Ectodermal cell (in vitro differentiated cells): ENCODE measurements around the gene GPRASP2. TPM values are rescaled to one million over a fixed set of nuclear protein-coding genes. Genes with fewer than 3 reads are reported as not detected.
"Not testable (repeated sequence)": the region's sequence is repeated elsewhere in the genome, so short reads cannot be mapped to it uniquely, and the experiment has no call there.

ENCODE experiments used
- H3K27ac ChIP-seq: 2 replicates; pipeline ENCODE4 v1.7.0; 2013; ENCODE audit warnings: mild to moderate bottlenecking, low read depth, low read length; ENCODE audit not compliant: insufficient read depth, poor library complexity, severe bottlenecking
- H3K27me3 ChIP-seq: 2 replicates; pipeline ENCODE4 v1.7.0; 2013; ENCODE audit warnings: mild to moderate bottlenecking, low read length; ENCODE audit not compliant: insufficient read depth, control insufficient read depth, poor library complexity, severe bottlenecking
- H3K36me3 ChIP-seq: one replicate; pipeline ENCODE4 v1.7.0; 2013; ENCODE audit warnings: low read length; ENCODE audit not compliant: control insufficient read depth, insufficient read depth
- H3K4me1 ChIP-seq: one replicate; pipeline ENCODE4 v1.7.0; 2013; ENCODE audit warnings: low read length; ENCODE audit not compliant: control insufficient read depth, insufficient read depth
- H3K4me3 ChIP-seq: 2 replicates; pipeline ENCODE4 v1.7.0; 2013; ENCODE audit warnings: low read depth, low read length, control low read depth; ENCODE audit not compliant: insufficient read depth
- H3K9me3 ChIP-seq: 2 replicates; pipeline ENCODE4 v1.7.0; 2013; ENCODE audit warnings: mild to moderate bottlenecking, low read length, moderate library complexity; ENCODE audit not compliant: control insufficient read depth
- WGBS, 2 experiments: methylation state at CpG; one replicate each; pipeline ENCODE4 v1.1.7; 2013; ENCODE audit warnings: missing lambda C conversion rate in 2 of 2; 5-methylcytosine and 5-hydroxymethylcytosine counted together
- polyA plus RNA-seq, 4 experiments: library from polyadenylated mRNA; stranded (reverse); fragments of 50-300 nt; gene quantifications; one replicate each; pipeline ENCODE4 v1.2.3, GENCODE V29; 2013

Gene GPRASP2
- 22.9 TPM for polyA plus RNA-seq (2013, experiment 1 of 4)
- 24.7 TPM for polyA plus RNA-seq (2013, experiment 2 of 4)
- 19.5 TPM for polyA plus RNA-seq (2013, experiment 3 of 4)
- 24.1 TPM for polyA plus RNA-seq (2013, experiment 4 of 4)

DNA sequence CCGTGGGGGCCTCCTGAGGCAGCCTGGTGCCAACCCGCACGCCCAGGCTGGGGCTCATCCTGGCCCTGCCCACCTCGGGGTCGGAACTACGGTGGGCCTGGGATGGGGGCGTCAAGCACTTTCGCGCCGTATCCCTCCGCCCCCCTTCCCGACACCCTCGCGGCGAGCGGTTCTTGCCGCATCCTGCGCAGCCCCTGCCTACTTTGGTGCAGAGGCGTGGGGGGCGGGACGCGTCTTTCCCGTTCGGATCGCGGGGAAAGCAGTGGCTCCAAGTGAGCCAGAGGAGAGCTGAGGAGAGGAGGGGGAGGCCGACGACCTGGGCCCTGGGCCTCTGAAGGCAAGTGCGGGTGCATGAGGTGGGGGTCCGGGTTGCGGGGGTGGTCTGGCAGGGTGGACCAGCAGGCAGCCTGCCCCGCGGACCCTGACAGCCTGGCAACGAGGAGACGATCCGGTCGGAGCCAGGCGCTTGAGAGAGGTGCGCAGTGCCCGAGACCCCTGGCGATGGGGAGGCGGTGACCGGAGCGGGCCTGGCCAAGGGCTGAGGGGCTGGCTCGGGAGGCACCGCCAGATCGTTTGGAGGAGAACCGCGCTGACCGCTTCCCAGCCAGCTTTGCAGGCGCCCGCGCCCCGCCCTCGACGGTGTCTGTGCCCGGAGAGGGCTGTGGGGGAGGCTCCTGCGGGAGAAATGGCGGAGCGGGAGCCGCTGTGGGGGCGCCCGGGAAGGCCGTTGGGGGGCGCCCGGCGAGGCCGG lies at the start of gene GPRASP2:
Gene GPRASP2, plus strand, starts transcription at position 233 of the 751 bp plus-strand sequence. CDS start 2,422 bp downstream, outside the sequence.
- Histone ChIP-seq H3K4me1 (no peaks in the 10 kb centered on the region), H3K27me3 (no peaks in the 10 kb centered on the region), H3K36me3 (no peaks in the 10 kb centered on the region), H3K9me3 (no peaks in the 10 kb centered on the region), H3K27ac (no peak within 1 kb of the TSS), H3K4me3 (peak within 1 kb of the TSS; percentile 60)
- 1% methylated on average over 68 of the region's 68 CpGs for WGBS, 2 experiments

GRCh38 chrX:102663820-102664219 lies 48.4 kb upstream of the GPRASP2 start:
- not testable (repeated sequence) for H3K4me3 ChIP-seq, H3K27ac ChIP-seq, H3K27me3 ChIP-seq, H3K4me1 ChIP-seq, H3K9me3 ChIP-seq, H3K36me3 ChIP-seq
- WGBS, 2 experiments, result 85 to 96% methylated on average over 4 of the region's 4 CpGs

- H3K36me3 ChIP-seq, H3K4me1 ChIP-seq, H3K27ac ChIP-seq, H3K9me3 ChIP-seq, H3K4me3 ChIP-seq, H3K27me3 ChIP-seq: not testable (repeated sequence)
- 89 to 95% methylated on average over 1 of the region's 1 CpG for WGBS, 2 experiments
Observed at GRCh38 chrX:102667034-102667433, 45.2 kb upstream of the GPRASP2 start.

DNA sequence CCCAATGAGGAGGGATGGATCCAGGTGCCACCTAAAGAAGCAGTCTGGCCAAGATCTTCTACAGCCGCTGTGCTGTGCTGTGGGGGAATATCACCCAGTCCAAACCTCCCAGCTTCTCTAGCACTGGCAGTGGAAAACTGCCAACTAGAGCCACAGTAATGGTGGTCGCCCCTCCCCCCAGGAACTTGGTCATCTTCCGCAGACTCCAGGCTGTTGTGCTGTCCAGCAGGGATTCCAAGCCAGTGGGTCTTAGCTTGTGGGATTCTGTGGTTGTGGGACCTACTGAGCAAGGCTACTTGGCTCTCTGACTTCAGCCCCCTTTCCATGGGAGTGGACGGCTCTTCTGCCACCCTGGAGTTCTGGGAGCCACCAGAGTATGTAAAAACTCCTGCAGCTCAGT lies 42.7 kb upstream of the GPRASP2 start:
- WGBS, 2 experiments, result 82 to 93% methylated on average over 4 of the region's 4 CpGs

GRCh38 chrX:102672856-102673255 lies 39.4 kb upstream of the GPRASP2 start:
- WGBS, 2 experiments, result 75 to 100% methylated on average over 1 to 2 of the region's 3 CpGs

More for the DNA sequence above, 42.7 kb upstream of the GPRASP2 start:
- Histone ChIP-seq H3K9me3 (no peaks in the 10 kb centered on the region), H3K4me3 (no peak overlapping the region), H3K36me3 (no peaks in the 10 kb centered on the region), H3K27ac (no peak overlapping the region), H3K27me3 (no peaks in the 10 kb centered on the region), H3K4me1 (no peaks in the 10 kb centered on the region)

DNA sequence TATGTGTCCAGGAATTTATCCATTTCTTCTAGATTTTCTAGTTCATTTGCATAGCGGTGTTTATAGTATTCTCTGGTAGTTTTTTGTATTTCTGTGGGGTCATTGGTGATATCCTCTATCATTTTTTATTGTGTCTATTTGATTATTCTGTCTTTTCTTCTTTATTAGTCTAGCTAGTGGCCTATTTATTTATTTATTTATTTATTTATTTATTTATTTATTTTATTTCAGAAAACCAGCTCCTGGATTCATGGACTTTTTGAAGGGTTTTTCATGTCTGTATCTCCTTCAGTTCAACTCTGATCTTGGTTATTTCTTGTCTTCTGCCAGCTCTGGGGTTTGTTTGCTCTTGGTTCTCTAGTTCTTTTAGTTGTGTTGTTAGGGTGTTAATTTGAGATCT lies 34.8 kb upstream of the GPRASP2 start:
- not testable (repeated sequence) for H3K27ac ChIP-seq, H3K4me1 ChIP-seq, H3K4me3 ChIP-seq, H3K36me3 ChIP-seq, H3K27me3 ChIP-seq, H3K9me3 ChIP-seq
- no CpG with 5 or more reads among the region's 1 CpG for WGBS, 2 experiments

More at GRCh38 chrX:102672856-102673255, 39.4 kb upstream of the GPRASP2 start:
- H3K4me1 ChIP-seq, result no peaks in the 10 kb centered on the region
- no peaks in the 10 kb centered on the region for H3K27me3 ChIP-seq
- no peaks in the 10 kb centered on the region for H3K9me3 ChIP-seq
- no peaks in the 10 kb centered on the region for H3K36me3 ChIP-seq
- H3K4me3 ChIP-seq, result no peak overlapping the region
- no peak overlapping the region for H3K27ac ChIP-seq

DNA sequence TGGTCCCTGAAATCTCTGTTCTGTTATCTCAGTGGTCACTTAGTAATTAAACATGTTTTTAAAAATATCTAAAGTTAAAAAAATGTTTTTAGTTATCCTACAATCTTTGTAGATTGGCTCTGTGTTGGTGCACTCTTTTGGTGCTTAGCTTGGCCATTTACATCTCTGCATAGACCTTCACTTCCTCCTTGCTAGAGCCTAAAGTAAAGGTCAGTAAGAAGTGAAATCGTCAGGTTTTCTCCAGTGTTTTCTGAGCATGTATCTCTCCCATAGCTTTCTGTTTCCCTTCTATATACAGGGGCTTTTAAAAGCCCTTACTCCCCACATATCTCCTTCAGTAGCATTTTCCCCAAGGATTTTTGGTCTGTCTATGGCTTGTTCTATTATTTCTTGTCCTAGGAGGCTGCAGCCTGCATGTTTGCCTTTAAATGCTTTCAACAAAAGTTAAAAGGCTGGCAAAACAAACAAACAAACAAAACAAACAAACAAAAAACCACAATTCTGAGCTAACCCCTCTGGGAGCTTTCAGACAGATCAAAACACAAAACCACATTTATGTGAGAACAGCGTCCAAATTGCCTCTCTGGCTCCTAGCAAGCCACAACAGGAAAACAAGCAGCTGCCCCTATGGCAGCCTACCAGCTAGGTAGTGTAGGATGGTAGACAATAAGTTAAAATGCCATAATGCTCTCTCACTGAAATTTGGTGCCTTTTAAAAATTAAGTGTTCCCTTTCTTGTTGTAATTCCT lies 27.3 kb upstream of the GPRASP2 start:
- Histone ChIP-seq H3K27me3 (no peaks in the 10 kb centered on the region), H3K4me3 (no peak overlapping the region), H3K4me1 (no peaks in the 10 kb centered on the region), H3K27ac (no peak overlapping the region), H3K9me3 (no peaks in the 10 kb centered on the region), H3K36me3 (no peaks in the 10 kb centered on the region)
- WGBS, 2 experiments, result 60 to 76% methylated on average over 2 of the region's 2 CpGs

GRCh38 chrX:102694749-102695148 lies 17.5 kb upstream of the GPRASP2 start:
- 98 to 100% methylated on average over 3 of the region's 3 CpGs for WGBS, 2 experiments
- no peak overlapping the region for H3K27ac ChIP-seq
- no peak overlapping the region for H3K4me3 ChIP-seq
- no peaks in the 10 kb centered on the region for H3K4me1 ChIP-seq
- no peaks in the 10 kb centered on the region for H3K27me3 ChIP-seq
- H3K36me3 ChIP-seq, result no peaks in the 10 kb centered on the region
- H3K9me3 ChIP-seq, result no peaks in the 10 kb centered on the region

DNA sequence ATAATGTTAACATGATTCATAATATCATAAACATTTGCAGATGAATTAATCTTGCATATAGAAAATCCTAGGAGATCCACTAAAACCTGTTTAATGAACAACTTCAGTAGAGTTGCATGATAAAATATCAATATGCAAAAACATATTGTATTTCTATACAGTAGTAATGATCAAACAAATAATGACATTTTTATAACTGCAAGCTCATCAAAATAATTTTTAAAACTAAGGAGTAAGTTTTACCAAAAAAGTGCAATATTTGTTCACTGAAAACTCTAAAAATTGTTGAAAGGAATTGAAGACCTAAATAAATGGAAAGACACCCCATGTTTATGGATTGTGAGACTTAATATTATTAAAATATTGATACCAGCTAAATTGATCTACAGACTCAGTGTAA lies 15.9 kb upstream of the GPRASP2 start:
- no peaks in the 10 kb centered on the region for H3K4me1 ChIP-seq
- H3K27ac ChIP-seq, result no peak overlapping the region
- no peaks in the 10 kb centered on the region for H3K27me3 ChIP-seq
- H3K9me3 ChIP-seq, result no peaks in the 10 kb centered on the region
- H3K4me3 ChIP-seq, result no peak overlapping the region
- no peaks in the 10 kb centered on the region for H3K36me3 ChIP-seq

DNA sequence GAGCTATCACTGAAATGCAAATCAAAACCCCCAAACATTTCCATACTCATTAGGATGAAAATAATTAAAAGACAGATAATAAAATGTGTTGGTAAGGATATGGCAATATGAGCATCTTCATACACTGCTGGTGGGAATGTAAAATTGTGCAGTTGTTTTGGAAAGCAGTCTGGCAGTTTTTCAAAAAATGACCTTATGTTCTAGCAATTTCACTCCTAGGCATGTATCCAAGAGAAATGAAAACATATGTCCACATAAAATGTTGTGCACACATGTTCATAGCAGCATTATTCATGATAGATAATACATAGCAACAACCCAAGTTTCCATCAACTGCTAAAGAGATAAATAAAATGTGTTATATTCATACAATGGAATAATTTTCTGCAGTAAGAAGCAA lies 14.8 kb upstream of the GPRASP2 start:
- no peak overlapping the region for H3K27ac ChIP-seq
- no peaks in the 10 kb centered on the region for H3K9me3 ChIP-seq
- no peaks in the 10 kb centered on the region for H3K36me3 ChIP-seq
- no peaks in the 10 kb centered on the region for H3K4me1 ChIP-seq
- H3K4me3 ChIP-seq, result no peak overlapping the region
- H3K27me3 ChIP-seq, result no peaks in the 10 kb centered on the region
